Measurements from ENCODE around the gene RELL1. TPM values are rescaled to one million over a fixed set of nuclear protein-coding genes. Genes with fewer than 3 reads are reported as not detected.

RELL1 gene
- total and polyA plus RNA-seq, 10 of the 15 experiments (the other 5 are each of a cell fraction or from before 2014, with no cell fraction given): 0.20 to 10.9 (median 3.9) TPM

GRCh38 chr4:37584071-37584470 is 102.1 kb downstream of the RELL1 start:
- TF ChIP-seq E2F8 (IDR thresholded peaks at IDR 0.05; ENCODE audit: low read depth, partially characterized antibody): no peak
- no peak for TF ChIP-seq ESRRA (IDR thresholded peaks at IDR 0.05; ENCODE audit: low read length)
- TF ChIP-seq MTA2 (IDR thresholded peaks at IDR 0.05; ENCODE audit: low read depth): no peak
- TF ChIP-seq SRF (IDR thresholded peaks at IDR 0.05; ENCODE audit: low read depth in 2 of 2, low read length in 2 of 2): no peak
- no peak for TF ChIP-seq CEBPZ (IDR thresholded peaks at IDR 0.05; ENCODE audit: low read depth, low read length)
- no peak for TF ChIP-seq SMAD1 (IDR thresholded peaks at IDR 0.05; ENCODE audit: low read depth, partially characterized antibody)
- no peak for TF ChIP-seq ZBTB40 (IDR thresholded peaks at IDR 0.05; ENCODE audit: borderline replicate concordance)
- no peak for TF ChIP-seq USF1 (IDR thresholded peaks at IDR 0.05; ENCODE audit: borderline replicate concordance, extremely low read length, insufficient read depth, low read depth, low read length)
- no peak for TF ChIP-seq STAT3 (IDR thresholded peaks at IDR 0.05; ENCODE audit: low read depth, low read length)
- TF ChIP-seq BRCA1 (IDR thresholded peaks at IDR 0.05; ENCODE audit: low read depth, low read length): no peak
- 14% methylated on average over 8 of the region's 8 CpGs for WGBS (ENCODE audit: insufficient coverage, insufficient replicate concordance, low lambda C conversion rate, missing lambda C conversion rate)
- no TSS peak for BruUV-seq (replicated peaks)

More at GRCh38 chr4:37584071-37584470, 102.1 kb downstream of the RELL1 start:
- H3K4me2 ChIP-seq (ENCODE audit: control insufficient read depth, insufficient read depth): no peak overlapping the region
- H3K4me1 ChIP-seq (ENCODE audit: control insufficient read depth, insufficient read depth, low read length): no peaks in the 10 kb centered on the region
- H4K20me1 ChIP-seq (ENCODE audit: control insufficient read depth, insufficient read depth): no peaks in the 10 kb centered on the region
- intact Hi-C loops (cut with micrococcal nuclease; ENCODE audit: unreplicated experiment) (no loop called here), in situ Hi-C loops (cut with MboI) (no loop called here)
- no peak overlapping the region for H2AFZ ChIP-seq (ENCODE audit: control insufficient read depth, low read depth, low read length)
- no peaks in the 10 kb centered on the region for H3K27me3 ChIP-seq (replicated peaks in 1 of 2; ENCODE audit: control insufficient read depth in 2 of 2, insufficient read depth in 2 of 2, low read length in 1 of 2)
- H3K79me2 ChIP-seq (ENCODE audit: control insufficient read depth, insufficient read depth, low read length): no peaks in the 10 kb centered on the region
- ChIA-PET CTCF (no interaction called here), SMC1A (ENCODE audit: uncharacterized antibody, unreplicated experiment) (no interaction called here), RAD21 (ENCODE audit: unreplicated experiment) (no interaction called here), POLR2A (no interaction called here)
- no peak overlapping the region for H3K27ac ChIP-seq (ENCODE audit: control insufficient read depth, insufficient read depth)
- DNase-seq (ENCODE audit: low read depth, low spot score) (no peak), FAIRE-seq (no peak), ATAC-seq (no peak)
- no peak overlapping the region for H3K4me3 ChIP-seq
- no peak overlapping the region for H3K9ac ChIP-seq (ENCODE audit: control insufficient read depth, insufficient read depth, low read length)
- no peaks in the 10 kb centered on the region for H3K36me3 ChIP-seq (ENCODE audit: control insufficient read depth in 2 of 2, insufficient read depth in 2 of 2, low read length in 1 of 2)
- H3K9me3 ChIP-seq (replicated peaks; ENCODE audit: control insufficient read depth, insufficient read depth, low read length): peaks cover 2% of the 10 kb centered on the region; the same call in 2 of the 3 replicates
